H1 (cell line): ENCODE measurements around the gene DOCK3. TPM values are rescaled to one million over a fixed set of nuclear protein-coding genes. Genes with fewer than 3 reads are reported as not detected.

Experiments used
- CTCF ChIA-PET: fragments of 300-600 bp; sonication (Branson Sonifier 250); formaldehyde crosslinking; loops from one replicate; lab custom pipeline; 2021; ENCODE audit not compliant: partially characterized antibody; lab: Charles Lee
- POLR2A ChIA-PET: fragments of 300-600 bp; sonication (Branson Sonifier 250); formaldehyde crosslinking; loops from one replicate; lab custom pipeline; 2021; ENCODE audit warnings: inconsistent platforms; ENCODE audit not compliant: partially characterized antibody; lab: Charles Lee
- DNase-seq, 2 experiments: peaks; one replicate each; pipeline versions ENCODE4 v3.0.0 to v3.0.0-alpha.2; 2010 to 2022; ENCODE audit warnings: low spot score in 2 of 2, low read depth in 1 of 2, mixed read lengths in 1 of 2
- FAIRE-seq: peaks from 2 replicates; lab custom pipeline; 2011; peaks lifted over from hg19 to GRCh38; lab: Jason Lieb, UNC
- H2AFZ ChIP-seq: 2 replicates; pipeline ENCODE4 v1.8.1; 2012; ENCODE audit warnings: low read length, inconsistent platforms
- H2AK5ac ChIP-seq: 2 replicates; pipeline ENCODE4 v1.6.1; 2013; ENCODE audit warnings: low read depth, low read length
- H2BK120ac ChIP-seq: replicated peaks from 2 replicates; pipeline ENCODE3; 2013; ENCODE audit warnings: low read depth, low read length, inconsistent platforms
- H2BK12ac ChIP-seq: 2 replicates; pipeline ENCODE4 v1.6.1; 2013; ENCODE audit warnings: low read depth, low read length
- H2BK15ac ChIP-seq: 2 replicates; pipeline ENCODE4 v1.6.1; 2013; ENCODE audit warnings: low read length
- H2BK20ac ChIP-seq: 2 replicates; pipeline ENCODE4 v1.6.1; 2013; ENCODE audit warnings: low read length
- H2BK5ac ChIP-seq: 2 replicates; pipeline ENCODE4 v1.6.1; 2013; ENCODE audit warnings: low read depth, low read length
- H3K14ac ChIP-seq: 2 replicates; pipeline ENCODE4 v1.6.1; 2013; ENCODE audit warnings: inconsistent platforms; ENCODE audit not compliant: insufficient read length
- H3K18ac ChIP-seq: 2 replicates; pipeline ENCODE4 v1.6.1; 2013; ENCODE audit warnings: low read length; ENCODE audit errors: extremely low read depth
- H3K23ac ChIP-seq: 2 replicates; pipeline ENCODE4 v1.6.1; 2013; ENCODE audit warnings: inconsistent platforms; ENCODE audit not compliant: insufficient read length
- H3K23me2 ChIP-seq: 2 replicates; pipeline ENCODE4 v1.6.1; 2013; ENCODE audit warnings: low read depth, low read length
- H3K27ac ChIP-seq: 2 replicates; pipeline ENCODE4 v1.6.1; 2011; ENCODE audit warnings: low read depth, low read length, inconsistent platforms
- H3K27me3 ChIP-seq, 4 experiments: replicated peaks in 1 of 4; 1 replicate in 1 of 4; 2 replicates in 3 of 4; pipeline versions ENCODE4 v1.6.1 to v1.8.1; 2011 to 2013; ENCODE audit warnings: low read length in 3 of 4, mild to moderate bottlenecking in 3 of 4, inconsistent platforms in 2 of 4, mixed read lengths in 2 of 4, moderate library complexity in 1 of 4; ENCODE audit not compliant: control insufficient read depth in 3 of 4, insufficient read depth in 3 of 4; ENCODE audit errors: extremely low read depth in 1 of 4
- H3K36me3 ChIP-seq, 4 experiments: 2 replicates each; pipeline versions ENCODE4 v1.6.1 to v1.8.1; 2011 to 2013; ENCODE audit warnings: mild to moderate bottlenecking in 4 of 4, low read length in 3 of 4, moderate library complexity in 2 of 4, control low read depth in 1 of 4, inconsistent platforms in 1 of 4; ENCODE audit not compliant: insufficient read depth in 4 of 4, control insufficient read depth in 2 of 4
- H3K4ac ChIP-seq: replicated peaks from 2 replicates; pipeline ENCODE3; 2013; ENCODE audit warnings: low read length, low read depth, mixed read lengths, inconsistent platforms; ENCODE audit not compliant: insufficient read length
- H3K4me1 ChIP-seq, 4 experiments: replicated peaks in 1 of 4; 1 replicate in 1 of 4; 2 replicates in 3 of 4; pipeline versions ENCODE4 v1.6.1 to v1.8.1; 2011 to 2013; ENCODE audit warnings: low read length in 3 of 4, inconsistent platforms in 2 of 4, mixed read lengths in 1 of 4; ENCODE audit not compliant: insufficient read depth in 4 of 4, control insufficient read depth in 3 of 4
- H3K4me2 ChIP-seq, 2 experiments: 2 replicates each; pipeline versions ENCODE4 v1.6.1 to v1.8.1; 2011 to 2013; ENCODE audit warnings: low read depth in 2 of 2, low read length in 2 of 2, control low read depth in 1 of 2, inconsistent platforms in 1 of 2, mild to moderate bottlenecking in 1 of 2; ENCODE audit not compliant: insufficient read depth in 1 of 2
- H3K4me3 ChIP-seq, 4 experiments: fragments of 200-600, 300-600 bp in 1 of 4; sonication (generic), shearing (Covaris generic), sonication (Bioruptor Twin) in 1 of 4; 2 replicates each; pipeline versions ENCODE4 v1.5.1 to v1.8.1; 2011 to 2016; ENCODE audit warnings: low read length in 4 of 4, low read depth in 3 of 4, control low read depth in 2 of 4, inconsistent platforms in 2 of 4, mild to moderate bottlenecking in 2 of 4, mixed read lengths in 1 of 4, moderate library complexity in 1 of 4; ENCODE audit not compliant: insufficient read depth in 2 of 4; ENCODE audit errors: extremely low read depth in 1 of 4
- H3K56ac ChIP-seq: replicated peaks from 2 replicates; pipeline ENCODE3; 2013; ENCODE audit warnings: low read depth, mild to moderate bottlenecking, mixed read lengths, low read length, inconsistent platforms; ENCODE audit not compliant: insufficient read length
- H3K79me1 ChIP-seq: 2 replicates; pipeline ENCODE4 v1.6.1; 2013; ENCODE audit warnings: low read depth, low read length, control low read depth
- H3K79me2 ChIP-seq, 2 experiments: 2 replicates each; pipeline versions ENCODE4 v1.6.1 to v1.8.1; 2012 to 2013; ENCODE audit warnings: low read length in 2 of 2, mild to moderate bottlenecking in 2 of 2, inconsistent platforms in 1 of 2; ENCODE audit not compliant: insufficient read depth in 2 of 2, control insufficient read depth in 1 of 2
- H3K9ac ChIP-seq, 4 experiments: replicated peaks in 1 of 4; 1 replicate in 1 of 4; 2 replicates in 3 of 4; pipeline versions ENCODE4 v1.6.1 to v1.8.1; 2011 to 2013; ENCODE audit warnings: low read depth in 3 of 4, low read length in 3 of 4, control low read depth in 2 of 4, mild to moderate bottlenecking in 2 of 4, moderate library complexity in 2 of 4, inconsistent platforms in 1 of 4; ENCODE audit errors: extremely low read depth in 1 of 4
- H3K9me3 ChIP-seq, 2 experiments: 2 replicates each; pipeline versions ENCODE4 v1.6.1 to v1.8.1; 2012 to 2013; ENCODE audit warnings: mild to moderate bottlenecking in 2 of 2, moderate library complexity in 2 of 2, control low read depth in 1 of 2, inconsistent platforms in 1 of 2, low read depth in 1 of 2, low read length in 1 of 2, mixed read lengths in 1 of 2; ENCODE audit not compliant: insufficient read depth in 2 of 2
- H4K20me1 ChIP-seq, 2 experiments: replicated peaks in 1 of 2; 2 replicates each; pipeline versions ENCODE3 to v1.8.1; 2011 to 2013; ENCODE audit warnings: inconsistent platforms in 2 of 2, low read length in 2 of 2, mild to moderate bottlenecking in 1 of 2; ENCODE audit not compliant: insufficient read depth in 2 of 2, control insufficient read depth in 1 of 2
- H4K5ac ChIP-seq: 2 replicates; pipeline ENCODE4 v1.6.1; 2013; ENCODE audit warnings: low read length, low read depth, mixed read lengths, inconsistent platforms; ENCODE audit not compliant: insufficient read length
- H4K8ac ChIP-seq: 2 replicates; pipeline ENCODE4 v1.8.0; 2013; ENCODE audit warnings: mild to moderate bottlenecking, moderate library complexity, low read length, inconsistent platforms; ENCODE audit not compliant: insufficient read depth; ENCODE audit errors: extremely low read depth
- H4K91ac ChIP-seq: replicated peaks from 2 replicates; pipeline ENCODE3; 2013; ENCODE audit warnings: low read length, mixed read lengths, inconsistent platforms; ENCODE audit not compliant: insufficient read length
- ASH2L ChIP-seq: fragments of 200-600, 300-600 bp; sonication (generic); IDR thresholded peaks from one replicate; pipeline ENCODE4 v1.7.1; 2017; ENCODE audit warnings: low read length
- ATF3 ChIP-seq: IDR thresholded peaks from 2 replicates; pipeline ENCODE4 v1.6.1; 2011; ENCODE audit warnings: low read depth, mild to moderate bottlenecking, low read length; ENCODE audit not compliant: insufficient read depth
- CEBPB ChIP-seq: IDR thresholded peaks from 2 replicates; pipeline ENCODE4 v1.6.1; 2012; ENCODE audit warnings: low read depth, low read length
- CHD1 ChIP-seq: IDR thresholded peaks from 2 replicates; pipeline ENCODE4 v1.6.1; 2012; ENCODE audit warnings: low read depth, low read length, improper control_type of control experiment
- CHD2 ChIP-seq: IDR thresholded peaks from 2 replicates; pipeline ENCODE4 v1.6.1; 2012; ENCODE audit warnings: low read length, improper control_type of control experiment
- PHF8 ChIP-seq: fragments of 200-600 bp; sonication (generic); conservative IDR thresholded peaks from 2 replicates; pipeline ENCODE4 v1.7.1; 2012; ENCODE audit warnings: low read depth, mild to moderate bottlenecking, inconsistent platforms, low read length, moderate library complexity
- POLR2A ChIP-seq, 2 experiments: IDR thresholded peaks; 1 replicate in 1 of 2; 2 replicates in 1 of 2; pipeline ENCODE4 v1.6.1; 2011; ENCODE audit warnings: low read depth in 2 of 2, low read length in 2 of 2, mild to moderate bottlenecking in 2 of 2; ENCODE audit errors: control extremely low read depth in 1 of 2
- RXRA ChIP-seq: IDR thresholded peaks from 2 replicates; pipeline ENCODE4 v1.6.1; 2011; ENCODE audit warnings: low read depth, mild to moderate bottlenecking, low read length, moderate library complexity; ENCODE audit not compliant: insufficient read depth
- SIRT6 ChIP-seq: IDR thresholded peaks from one replicate; pipeline ENCODE4 v1.7.1; 2012; ENCODE audit warnings: low read length, inconsistent platforms
- SIX5 ChIP-seq: IDR thresholded peaks from 2 replicates; pipeline ENCODE4 v1.6.1; 2011; ENCODE audit warnings: mild to moderate bottlenecking, low read depth, low read length
- SP1 ChIP-seq: IDR thresholded peaks from 2 replicates; pipeline ENCODE4 v1.6.1; 2011; ENCODE audit warnings: low read depth, low read length
- SUZ12 ChIP-seq: fragments of 200-600 bp; sonication (generic); IDR thresholded peaks from 2 replicates; pipeline ENCODE4 v1.6.1; 2012; ENCODE audit warnings: mild to moderate bottlenecking, inconsistent platforms, low read length, moderate library complexity, mixed read lengths
- TCF12 ChIP-seq: IDR thresholded peaks from 2 replicates; pipeline ENCODE4 v1.6.1; 2011; ENCODE audit warnings: low read depth, mild to moderate bottlenecking, low read length
- ZNF274 ChIP-seq: IDR thresholded peaks from 2 replicates; pipeline ENCODE4 v1.7.0; 2012; ENCODE audit warnings: low read length, borderline replicate concordance; ENCODE audit errors: extremely low read depth
- WGBS, 2 experiments: shearing (Covaris generic) in 1 of 2; methylation state at CpG; one replicate each; pipeline versions ENCODE4 v1.1.6 to v1.1.7; 2013 to 2015; ENCODE audit warnings: low lambda C conversion rate in 2 of 2, mixed read lengths in 2 of 2, inconsistent platforms in 1 of 2, low coverage in 1 of 2, missing lambda C conversion rate in 1 of 2; ENCODE audit not compliant: insufficient replicate concordance in 2 of 2, insufficient coverage in 1 of 2, insufficient read length in 1 of 2; ENCODE audit errors: extremely low coverage in 1 of 2, missing lambda C conversion rate in 1 of 2; 5-methylcytosine and 5-hydroxymethylcytosine counted together
- polyA plus RNA-seq, 7 experiments: library from polyadenylated mRNA; depleted of rRNA in 3 of 7; stranded (reverse) in 5 of 7; unstranded in 2 of 7; fragments of >200 nt in 5 of 7; fragments of 200-250 nt in 2 of 7; gene quantifications; 1 replicate in 5 of 7; 2 replicates in 1 of 7; 4 replicates in 1 of 7; pipeline versions ENCODE4 v1.2.1 to v1.2.3, GENCODE V29; 2011 to 2013; ENCODE audit warnings: missing spikeins in 2 of 7, mixed read lengths in 2 of 7
- total RNA-seq: library from RNA; stranded (reverse); fragmentation: NEBNext Ultra II Directional; extraction: Animal tissue kit (Norgen Biotek cat#: 25700); gene quantifications from 2 replicates; pipeline ENCODE4 v1.2.1, GENCODE V29; 2021

Gene DOCK3
- total and polyA plus RNA-seq, 2 of the 8 experiments (the other 6 are each of a cell fraction or from before 2014, with no cell fraction given) = 2.7 to 5.0 TPM

- H2BK12ac ChIP-seq = no peak overlapping the region
- no peak overlapping the region for H2BK5ac ChIP-seq
- H3K4me3 ChIP-seq = 0 out of 8 replicates have a peak overlapping the region, but pooled peaks of 1 of the 4 experiments have one; percentile 4
- TF ChIP-seq PHF8 (no peak), ASH2L (no peak), SP1 (no peak), CHD1 (no peak), SUZ12 (no peak), CHD2 (no peak), POLR2A (IDR thresholded peaks at IDR 0.05; ENCODE audit: control extremely low read depth in 1 of 2, low read depth in 2 of 2, low read length in 2 of 2) (no peak), ATF3 (no peak), SIX5 (no peak), TCF12 (no peak), SIRT6 (no peak), CEBPB (no peak), RXRA (no peak), ZNF274 (no peak)
- H3K23me2 ChIP-seq = no peaks in the 10 kb centered on the region
- H3K23ac ChIP-seq = no peak overlapping the region
- H4K8ac ChIP-seq = no peak overlapping the region
- H3K36me3 ChIP-seq = no peaks in the 10 kb centered on the region
- H3K9ac ChIP-seq = no peak overlapping the region
- no peak overlapping the region for H2AK5ac ChIP-seq
- H3K27me3 ChIP-seq = no peaks in the 10 kb centered on the region
- peaks cover 0 to 12% (median 0%) of the 10 kb centered on the region in 4 experiments; a peak in 1 of 7 replicates for H3K4me1 ChIP-seq
- H3K9me3 ChIP-seq = no peaks in the 10 kb centered on the region
- H3K79me1 ChIP-seq = no peaks in the 10 kb centered on the region; the same call in 1 of the 2 replicates
- H3K14ac ChIP-seq = no peak overlapping the region
- H3K18ac ChIP-seq = no peak overlapping the region
- H4K5ac ChIP-seq = no peak overlapping the region
- CTCF ChIA-PET = no interaction called here
- no peak overlapping the region for H2BK20ac ChIP-seq
- POLR2A ChIA-PET = interaction anchor here (1.6 kb wide), 1 partner anchor 12 kb away, joined by 4 read pairs; no protein-coding TSS in a partner anchor
- peak overlapping the region; percentile 36 to 41; a peak in 3 of 4 replicates for H3K4me2 ChIP-seq
- H3K56ac ChIP-seq = no peak overlapping the region
- H2AFZ ChIP-seq = no peak overlapping the region
- WGBS, 2 experiments = 60% methylated on average over 5 of the region's 5 CpGs; no CpG with 5 or more reads in 1 of the 2 experiments
- H3K79me2 ChIP-seq = no peaks in the 10 kb centered on the region
- no peak overlapping the region for H3K27ac ChIP-seq
- DNase-seq = no peak
- peak; percentile 7 for FAIRE-seq
- H3K4ac ChIP-seq = no peak overlapping the region
- H2BK15ac ChIP-seq = no peak overlapping the region
- H4K20me1 ChIP-seq = peaks cover 0 to 2% of the 10 kb centered on the region in 2 experiments
- no peak overlapping the region for H2BK120ac ChIP-seq
- no peak overlapping the region for H4K91ac ChIP-seq
Measured at GRCh38 chr3:50749822-50750221, 75.1 kb downstream of the DOCK3 start.
